Measurements from ENCODE around the gene ALAS2. TPM values are rescaled to one million over a fixed set of nuclear protein-coding genes. Genes with fewer than 3 reads are reported as not detected.
"Not testable (repeated sequence)": the region's sequence is repeated elsewhere in the genome, so short reads cannot be mapped to it uniquely, and the experiment has no call there.

Gene ALAS2
- total RNA-seq, 1 donor from 2014 or later = not detected

GRCh38 chrX:54992911-54993622 lies 37.7 kb downstream of the ALAS2 start:
- Mint-ChIP-seq H3K27ac (no peak overlapping the region), H3K4me3 (ENCODE audit: low read depth) (no peak overlapping the region), H3K36me3 (ENCODE audit: insufficient read depth) (no peaks in the 10 kb centered on the region), H3K9me3 (ENCODE audit: low read depth) (peaks cover 16% of the 10 kb centered on the region), H3K27me3 (no peaks in the 10 kb centered on the region), H3K4me1 (ENCODE audit: low read depth) (no peaks in the 10 kb centered on the region)
- DNase-seq (ENCODE audit: low spot score, unreplicated experiment) = no peak
- no peak for TF ChIP-seq CTCF (IDR thresholded peaks at IDR 0.05; ENCODE audit: unreplicated experiment)

GRCh38 chrX:54991706-54992105 lies 39.1 kb downstream of the ALAS2 start:
- no peak for TF ChIP-seq CTCF (IDR thresholded peaks at IDR 0.05; ENCODE audit: unreplicated experiment)
- H3K36me3 Mint-ChIP-seq (ENCODE audit: insufficient read depth) = no peaks in the 10 kb centered on the region
- DNase-seq (ENCODE audit: low spot score, unreplicated experiment) = no peak
- no peaks in the 10 kb centered on the region for H3K4me1 Mint-ChIP-seq (ENCODE audit: low read depth)
- H3K9me3 Mint-ChIP-seq (ENCODE audit: low read depth) = peaks cover 23% of the 10 kb centered on the region
- no peak overlapping the region for H3K4me3 Mint-ChIP-seq (ENCODE audit: low read depth)
- no peaks in the 10 kb centered on the region for H3K27me3 Mint-ChIP-seq
- H3K27ac Mint-ChIP-seq = no peak overlapping the region

- not testable (repeated sequence) for H3K27ac Mint-ChIP-seq; DNase-seq (ENCODE audit: low spot score, unreplicated experiment); H3K36me3 Mint-ChIP-seq (ENCODE audit: insufficient read depth); H3K27me3 Mint-ChIP-seq; H3K4me1 Mint-ChIP-seq (ENCODE audit: low read depth); H3K4me3 Mint-ChIP-seq (ENCODE audit: low read depth)
- H3K9me3 Mint-ChIP-seq (ENCODE audit: low read depth) = peaks cover 39% of the 10 kb centered on the region
These were observed 47.5 kb downstream of the ALAS2 start for GRCh38 chrX:54983306-54983705.

GRCh38 chrX:54980334-54980733 lies 50.4 kb downstream of the ALAS2 start:
- Mint-ChIP-seq H3K36me3 (ENCODE audit: insufficient read depth) (no peaks in the 10 kb centered on the region), H3K4me1 (ENCODE audit: low read depth) (peaks cover 1% of the 10 kb centered on the region), H3K4me3 (ENCODE audit: low read depth) (no peak overlapping the region), H3K27me3 (no peaks in the 10 kb centered on the region), H3K27ac (no peak overlapping the region), H3K9me3 (ENCODE audit: low read depth) (peaks cover 34% of the 10 kb centered on the region)
- no peak for TF ChIP-seq CTCF (IDR thresholded peaks at IDR 0.05; ENCODE audit: unreplicated experiment)
- no peak for DNase-seq (ENCODE audit: low spot score, unreplicated experiment)

- H3K4me3 Mint-ChIP-seq (ENCODE audit: low read depth) = no peak overlapping the region
- no peak for TF ChIP-seq CTCF (IDR thresholded peaks at IDR 0.05; ENCODE audit: unreplicated experiment)
- peaks cover 1% of the 10 kb centered on the region for H3K4me1 Mint-ChIP-seq (ENCODE audit: low read depth)
- no peak overlapping the region for H3K27ac Mint-ChIP-seq
- no peaks in the 10 kb centered on the region for H3K27me3 Mint-ChIP-seq
- no peaks in the 10 kb centered on the region for H3K36me3 Mint-ChIP-seq (ENCODE audit: insufficient read depth)
- peaks cover 38% of the 10 kb centered on the region for H3K9me3 Mint-ChIP-seq (ENCODE audit: low read depth)
- no peak for DNase-seq (ENCODE audit: low spot score, unreplicated experiment)
These were observed 51.3 kb downstream of the ALAS2 start for GRCh38 chrX:54979432-54979831.

- Mint-ChIP-seq H3K4me3 (ENCODE audit: low read depth) (no peak overlapping the region), H3K36me3 (ENCODE audit: insufficient read depth) (no peaks in the 10 kb centered on the region), H3K4me1 (ENCODE audit: low read depth) (peaks cover 1% of the 10 kb centered on the region), H3K27ac (no peak overlapping the region), H3K27me3 (no peaks in the 10 kb centered on the region), H3K9me3 (ENCODE audit: low read depth) (peaks cover 39% of the 10 kb centered on the region)
- DNase-seq (ENCODE audit: low spot score, unreplicated experiment) = no peak
- TF ChIP-seq CTCF (IDR thresholded peaks at IDR 0.05; ENCODE audit: unreplicated experiment) = no peak
These were observed 52.3 kb downstream of the ALAS2 start for GRCh38 chrX:54978448-54978847.
